HG03025 (cell line): ENCODE results near the gene SLC25A1.
"Not testable (repeated sequence)": the region's sequence is repeated elsewhere in the genome, so short reads cannot be mapped to it uniquely, and the experiment has no call there.

Experiments used
- ATAC-seq: cut with Tn5 transposase; IDR thresholded peaks from one replicate; pipeline ENCODE4 v1.9.1; 2021; ENCODE audit warnings: mild to moderate bottlenecking, moderate library complexity; ENCODE audit not compliant: unreplicated experiment, low FRiP score

SLC25A1 gene

DNA sequence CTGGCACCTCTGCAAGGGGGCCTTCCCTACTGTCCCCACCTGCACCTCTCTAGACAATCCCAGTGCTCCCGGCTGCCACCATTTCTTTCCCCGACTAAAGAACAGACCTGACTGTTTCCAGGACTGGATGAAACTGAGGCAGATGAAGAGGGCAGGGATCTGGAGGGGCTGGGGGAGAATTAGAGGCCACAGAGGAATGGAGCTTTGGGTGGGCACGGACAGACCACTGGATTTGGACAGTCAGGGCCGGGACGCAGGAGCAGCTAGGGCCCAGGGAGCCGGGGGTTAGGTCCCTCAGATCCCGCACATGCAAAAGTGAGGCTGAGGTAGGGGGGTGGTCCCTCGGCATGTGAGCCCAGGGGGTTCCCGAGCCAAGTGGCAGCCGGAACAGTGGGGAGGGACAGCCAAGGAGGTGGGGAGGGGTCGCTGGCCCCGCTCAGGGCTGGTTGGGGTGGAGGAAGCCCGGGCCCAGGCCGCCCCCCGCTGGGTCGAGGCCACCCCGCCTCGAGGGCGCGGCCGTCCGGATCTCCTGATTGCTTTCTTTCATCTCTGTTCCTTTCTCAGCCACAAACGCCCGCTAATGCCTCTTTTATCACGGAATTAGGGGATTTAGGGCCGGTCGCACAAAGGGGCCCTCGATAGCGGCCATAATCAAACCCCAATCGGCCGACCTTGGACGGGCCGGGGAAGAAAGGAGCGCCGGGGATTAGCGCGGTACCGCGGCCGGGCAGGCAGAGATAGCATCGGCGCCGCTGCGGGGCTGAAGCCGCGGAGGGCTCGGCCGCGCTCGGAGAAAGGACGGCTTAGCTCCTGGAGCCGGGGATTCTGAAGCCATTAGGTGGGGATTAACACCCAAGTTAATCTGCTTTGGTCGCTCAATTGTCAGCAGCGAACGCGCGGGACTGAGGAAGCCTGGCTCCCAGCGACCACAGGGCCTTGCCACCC lies 9.3 kb downstream of the SLC25A1 start:
- no peak for ATAC-seq

GRCh38 chr22:19168088-19168890 lies 10.2 kb downstream of the SLC25A1 start:
- no peak for ATAC-seq

DNA sequence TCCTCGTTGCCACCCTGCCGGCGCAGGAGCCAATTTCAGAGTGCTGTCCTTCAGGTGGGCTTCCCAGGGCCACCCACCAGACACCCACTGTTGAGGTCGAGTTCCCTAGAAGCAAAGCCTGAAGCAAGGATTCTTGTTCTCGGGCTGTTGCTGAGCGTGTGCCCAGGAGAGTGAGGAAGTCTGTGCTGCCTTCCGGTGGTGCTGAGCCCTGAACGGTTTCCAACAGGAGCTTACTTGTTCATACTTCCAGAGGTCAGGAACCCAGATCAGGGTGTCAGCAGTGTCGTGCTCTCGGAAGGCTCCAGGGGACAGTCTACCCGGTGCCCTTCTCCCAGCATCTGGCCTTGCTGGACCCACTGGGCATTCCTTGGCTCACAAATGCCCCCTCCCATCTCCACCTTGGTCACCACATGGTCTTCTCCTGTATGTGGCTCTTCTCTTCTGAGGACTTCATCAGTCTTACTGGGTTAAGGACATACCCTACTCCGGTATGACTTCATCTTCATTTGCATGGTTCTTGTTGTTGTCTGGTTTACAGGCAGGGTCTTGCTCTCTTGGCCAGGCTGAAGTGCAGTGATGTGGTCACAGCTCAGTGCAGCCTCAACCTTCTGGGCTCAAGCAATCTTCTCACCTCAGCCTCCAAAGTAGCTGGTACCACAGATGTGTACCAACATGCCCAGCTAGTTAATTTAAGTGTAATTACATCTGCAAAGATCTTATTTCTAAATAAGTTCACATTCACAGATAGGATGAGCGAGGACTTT lies 11.2 kb downstream of the SLC25A1 start:
- no peak for ATAC-seq

GRCh38 chr22:19166421-19166820 lies 12.1 kb downstream of the SLC25A1 start:
- no peak for ATAC-seq

DNA sequence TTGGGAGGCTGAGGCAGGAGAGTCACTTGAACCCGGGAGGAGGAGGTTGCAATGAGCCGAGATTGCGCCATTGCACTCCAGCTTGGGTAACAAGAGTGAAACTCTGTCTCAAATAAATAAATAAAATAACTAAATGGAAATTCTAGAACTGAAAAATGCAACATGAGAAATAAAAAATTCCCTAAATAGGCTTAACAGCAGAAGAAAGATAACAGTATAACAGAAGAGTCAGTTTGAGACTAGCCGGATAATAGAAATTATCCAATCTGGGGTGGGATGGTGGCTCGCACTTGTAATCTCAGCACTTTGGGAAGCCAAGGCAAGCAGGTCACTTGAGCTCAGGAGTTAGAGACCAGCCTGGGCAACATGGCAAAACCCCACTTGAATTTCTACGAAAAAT lies 14.1 kb downstream of the SLC25A1 start:
- ATAC-seq, result no peak

- ATAC-seq, result not testable (repeated sequence)
These were observed 19.9 kb downstream of the SLC25A1 start for GRCh38 chr22:19158649-19159048.

GRCh38 chr22:19156109-19156508 lies 22.4 kb downstream of the SLC25A1 start:
- not testable (repeated sequence) for ATAC-seq

DNA sequence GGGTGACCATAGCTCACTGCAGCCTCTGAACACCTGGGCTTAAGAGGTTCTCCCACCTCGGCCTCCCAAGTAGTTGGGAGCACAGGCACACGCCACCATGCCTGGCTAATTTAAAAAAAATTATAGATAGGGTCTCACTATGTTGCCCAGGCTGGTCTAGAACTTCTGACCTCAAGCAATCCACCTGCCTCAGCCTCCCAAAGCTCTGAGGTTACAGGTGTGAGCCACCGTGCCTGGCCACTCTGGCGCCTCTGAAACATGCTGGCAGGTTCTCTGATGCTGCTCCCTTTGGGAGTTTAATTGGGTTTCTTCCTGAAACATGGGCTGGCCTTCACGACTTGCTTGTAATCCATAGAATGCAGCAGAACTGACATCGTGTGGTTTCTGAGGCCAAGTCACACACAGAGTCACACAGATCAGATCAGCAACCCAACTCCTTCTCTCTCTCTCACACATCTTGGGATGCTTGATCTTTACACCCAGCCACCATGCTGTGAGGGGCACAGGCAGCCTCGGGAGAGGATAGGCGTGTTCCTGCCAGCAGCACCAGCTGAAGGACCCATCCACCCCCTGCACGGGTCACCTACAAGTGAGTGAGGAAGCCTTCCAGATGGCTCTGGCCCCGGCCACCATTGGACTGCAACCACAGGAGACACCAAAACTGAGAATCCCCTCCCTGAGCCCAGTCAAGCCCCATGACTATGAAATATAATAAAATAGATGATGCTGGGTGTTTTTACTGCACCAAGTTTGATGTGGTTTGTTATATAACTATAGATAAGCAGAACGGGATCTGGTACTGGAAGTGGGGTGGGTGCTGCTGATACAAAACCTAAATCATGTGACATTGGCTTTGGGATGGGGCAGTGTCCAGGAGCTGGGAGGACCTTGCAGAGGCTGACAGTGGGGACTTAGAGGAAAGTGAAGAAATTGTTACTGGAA lies 25.3 kb downstream of the SLC25A1 start:
- no peak for ATAC-seq

DNA sequence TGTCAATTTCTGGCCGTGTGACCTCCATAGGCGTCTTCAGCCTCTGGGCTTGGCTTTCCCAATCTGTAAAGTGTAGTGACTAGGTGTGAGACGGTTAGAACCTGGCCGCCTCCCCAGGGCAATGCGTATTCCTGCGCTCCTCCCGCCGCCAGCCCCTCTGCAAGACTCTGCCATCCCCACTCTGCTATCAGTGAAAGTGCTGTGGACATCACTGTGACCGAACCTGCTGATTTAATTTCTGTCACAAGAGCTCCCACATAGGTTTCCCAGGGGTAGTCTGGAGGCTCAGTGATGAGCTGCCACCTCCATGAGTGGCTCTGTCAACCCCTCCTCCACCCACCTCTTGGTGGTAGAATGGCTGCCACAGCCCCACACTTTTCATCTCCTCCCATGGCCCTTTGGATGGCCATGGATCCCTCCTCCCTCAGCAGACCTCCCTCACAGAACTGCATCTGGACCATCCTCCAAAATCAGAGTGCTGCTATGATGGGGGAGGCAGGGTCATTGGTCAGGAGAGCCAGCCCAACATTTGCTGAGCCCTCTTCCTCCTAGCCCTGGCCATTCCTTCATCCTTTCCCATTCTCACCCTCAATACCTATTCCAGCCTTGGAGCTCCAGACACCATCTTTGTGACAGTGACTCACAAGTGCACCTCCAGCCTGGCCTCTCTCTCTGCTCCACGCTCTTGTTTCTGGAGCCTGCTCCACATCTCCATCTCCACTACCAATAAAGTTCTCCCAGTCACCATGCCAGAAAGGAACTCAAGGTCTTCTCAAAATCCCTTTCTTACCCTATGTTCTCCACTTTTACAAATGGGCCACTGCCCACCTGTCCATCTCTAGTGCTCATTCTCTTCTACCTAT lies 27.0 kb downstream of the SLC25A1 start:
- no peak for ATAC-seq

DNA sequence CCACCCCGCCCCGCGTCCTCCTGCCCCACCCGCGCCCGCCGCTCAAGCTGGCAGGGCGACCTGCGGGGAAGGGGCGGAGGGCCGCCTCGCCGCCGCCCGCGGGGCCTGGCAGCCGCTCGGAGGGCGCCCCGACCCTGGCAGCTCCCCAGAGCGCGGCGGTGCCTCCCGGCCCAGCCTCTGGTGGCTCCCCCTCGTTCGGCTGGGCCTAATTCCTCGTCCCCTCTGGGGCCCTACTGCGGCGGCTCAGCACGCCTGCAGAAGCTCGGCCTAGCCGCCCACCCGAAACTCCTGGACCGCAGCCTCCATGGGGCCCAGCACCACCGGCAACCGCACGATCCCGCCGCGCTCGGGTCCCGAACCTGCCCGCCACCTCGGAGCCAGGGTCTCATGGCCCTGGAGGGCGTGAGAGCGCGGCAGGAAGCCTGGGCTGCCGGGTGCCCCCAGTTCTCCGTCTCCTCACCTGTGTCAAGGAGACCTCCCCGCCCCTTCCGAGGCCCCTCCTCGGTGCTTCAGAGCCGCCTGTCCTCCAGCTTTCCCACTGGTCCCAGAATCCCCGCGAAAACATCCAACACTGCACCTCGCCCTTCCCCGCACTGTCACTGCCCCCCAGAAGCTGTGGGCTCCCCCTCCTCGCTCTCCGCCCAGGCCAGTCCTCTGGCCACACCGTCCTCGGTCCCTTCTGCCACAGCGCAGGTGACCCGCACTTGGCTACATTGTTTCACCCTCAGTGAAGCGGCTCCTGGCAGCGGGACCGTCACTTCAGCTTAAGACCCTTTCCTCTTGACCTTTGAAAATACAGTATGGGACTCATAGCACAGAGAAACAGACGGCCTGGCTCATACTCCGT lies 27.8 kb downstream of the SLC25A1 start:
- ATAC-seq, result no peak

- ATAC-seq, result no peak
These were observed 28.5 kb downstream of the SLC25A1 start, which contains the start of gene GSC2 for GRCh38 chr22:19149991-19150390. Gene GSC2, minus strand, starts transcription at chr22:19150292. Its CDS starts 9 bp downstream, at chr22:19150283.

DNA sequence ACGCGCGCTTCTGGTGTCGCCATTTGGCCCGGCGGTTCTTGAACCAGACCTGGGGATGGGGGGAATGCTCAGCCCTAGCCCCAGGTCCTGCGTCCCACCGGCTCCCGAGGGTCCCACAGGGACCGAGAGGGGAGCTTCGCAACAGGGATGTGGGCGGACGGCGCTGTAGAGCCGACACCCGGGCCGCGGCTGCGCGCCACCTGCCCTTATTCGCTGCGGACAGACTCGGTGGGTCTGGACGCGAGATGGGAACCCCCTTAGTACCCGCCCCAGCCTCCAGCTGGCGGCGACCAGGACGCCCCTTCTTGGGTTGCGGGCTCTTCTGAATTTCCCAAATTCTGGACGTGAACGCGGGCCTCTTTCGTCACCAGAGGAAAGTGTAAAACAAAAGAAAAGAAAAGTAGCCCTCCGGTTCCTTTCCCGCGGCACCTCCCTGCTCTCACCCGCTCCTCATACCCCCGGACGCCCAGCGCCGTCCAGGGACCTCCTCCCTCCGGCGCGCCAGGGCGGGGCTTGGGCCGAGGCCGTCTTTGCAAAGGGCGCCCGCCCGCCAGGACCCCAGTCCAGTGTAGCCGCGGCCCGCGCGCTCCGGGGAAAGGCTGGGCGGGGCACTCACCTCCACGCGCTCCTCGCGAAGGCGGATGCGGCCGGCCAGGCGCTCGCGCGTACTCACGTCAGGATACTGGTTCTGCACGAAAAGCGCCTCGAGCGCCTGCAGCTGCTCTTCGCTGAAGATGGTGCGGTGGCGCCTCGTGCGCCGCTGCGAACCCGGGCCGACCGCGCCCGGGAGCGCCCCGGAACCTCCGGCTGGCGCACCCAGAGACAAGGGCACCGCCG lies 29.3 kb downstream of the SLC25A1 start:
- no peak for ATAC-seq

- no peak for ATAC-seq
These were observed 30.0 kb downstream of the SLC25A1 start for GRCh38 chr22:19148417-19149046.

DNA sequence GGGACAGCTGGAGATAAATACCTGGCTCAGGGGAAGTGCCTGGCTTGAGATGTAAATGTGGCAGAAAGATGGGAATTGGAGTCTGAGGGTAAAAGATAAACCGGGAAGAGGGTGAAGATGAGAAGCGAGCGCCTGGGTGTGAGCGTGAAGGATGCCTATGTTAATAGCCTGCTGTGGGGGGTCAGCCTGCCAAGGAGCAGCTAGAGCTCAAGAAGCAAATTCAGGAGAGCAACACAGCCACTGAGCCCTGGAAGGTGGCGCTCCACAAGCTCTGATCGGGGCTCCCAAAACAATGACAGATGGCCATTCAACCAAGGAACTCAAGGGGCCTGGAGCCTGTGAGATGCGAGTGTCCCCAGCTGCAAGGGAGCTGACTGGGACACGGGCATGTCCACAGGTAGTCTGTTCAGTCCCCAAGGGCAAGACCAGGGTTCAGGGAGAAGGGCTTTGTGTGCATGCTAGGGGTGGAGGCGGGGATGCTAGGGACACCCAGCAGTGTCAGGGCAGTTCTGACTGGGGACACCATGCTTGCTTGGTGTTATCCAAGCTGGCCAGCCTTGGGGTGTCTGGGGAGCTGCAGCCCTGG lies 31.2 kb downstream of the SLC25A1 start:
- ATAC-seq, result no peak

DNA sequence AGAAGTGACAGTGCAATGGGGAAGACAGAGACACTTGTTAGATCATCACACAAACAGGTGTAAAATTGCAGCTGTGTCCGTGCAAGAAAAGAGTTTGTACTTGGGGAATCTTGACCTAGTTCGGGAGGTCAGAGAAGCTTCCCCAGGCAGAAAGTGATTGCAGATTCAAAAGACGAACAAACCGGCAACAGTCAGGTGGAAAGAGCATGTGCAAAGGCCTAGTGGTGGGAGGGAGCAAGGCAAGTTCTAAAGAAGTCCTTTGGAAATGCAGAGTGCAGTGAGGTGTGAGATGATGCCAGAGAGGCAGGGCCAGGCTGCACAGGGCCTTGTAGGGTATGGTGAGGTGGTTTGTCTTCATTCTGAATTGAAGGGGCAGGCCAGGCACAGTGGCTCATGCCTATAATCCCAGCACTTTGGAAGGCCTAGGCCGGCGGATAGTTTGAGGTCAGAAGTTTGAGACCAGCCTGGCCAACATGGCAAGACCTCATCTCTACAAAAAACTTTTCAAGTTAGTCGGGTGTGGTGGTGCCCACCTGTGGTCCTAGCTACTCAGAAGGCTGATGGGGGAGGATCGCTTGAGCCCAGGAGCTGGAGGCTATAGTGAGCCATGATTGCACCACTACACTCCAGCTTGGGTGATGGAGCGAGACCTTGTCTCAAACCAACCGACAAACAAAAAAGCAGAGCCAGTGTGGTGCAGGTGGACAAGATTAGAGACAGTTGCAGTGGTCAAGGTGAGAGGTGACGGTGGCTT lies 32.1 kb downstream of the SLC25A1 start:
- ATAC-seq, result no peak
